Testis (tissue), 2 donors: ENCODE measurements around the gene ZNF367.

Experiments
- POLR2A ChIP-seq: fragments of 450-650 bp; IDR thresholded peaks from one replicate; pipeline ENCODE4 v1.6.1; 2017; ENCODE audit warnings: antibody characterized with exemption, mild to moderate bottlenecking, moderate library complexity
- TF ChIP-seq, protein P1 (sequence below), 3 experiments: fragments of 450-650 bp in 2 of 3; fragments of 200-600 bp in 1 of 3; sonication (generic) in 1 of 3; IDR thresholded peaks; one replicate each; pipeline ENCODE4 v1.5.1; 2016 to 2019; ENCODE audit warnings: antibody characterized with exemption in 3 of 3, mild to moderate bottlenecking in 2 of 3, moderate library complexity in 1 of 3

GRCh38 chr9:96398582-96399324 is 19.4 kb downstream of the ZNF367 start:
- TF ChIP-seq, protein P1, sequence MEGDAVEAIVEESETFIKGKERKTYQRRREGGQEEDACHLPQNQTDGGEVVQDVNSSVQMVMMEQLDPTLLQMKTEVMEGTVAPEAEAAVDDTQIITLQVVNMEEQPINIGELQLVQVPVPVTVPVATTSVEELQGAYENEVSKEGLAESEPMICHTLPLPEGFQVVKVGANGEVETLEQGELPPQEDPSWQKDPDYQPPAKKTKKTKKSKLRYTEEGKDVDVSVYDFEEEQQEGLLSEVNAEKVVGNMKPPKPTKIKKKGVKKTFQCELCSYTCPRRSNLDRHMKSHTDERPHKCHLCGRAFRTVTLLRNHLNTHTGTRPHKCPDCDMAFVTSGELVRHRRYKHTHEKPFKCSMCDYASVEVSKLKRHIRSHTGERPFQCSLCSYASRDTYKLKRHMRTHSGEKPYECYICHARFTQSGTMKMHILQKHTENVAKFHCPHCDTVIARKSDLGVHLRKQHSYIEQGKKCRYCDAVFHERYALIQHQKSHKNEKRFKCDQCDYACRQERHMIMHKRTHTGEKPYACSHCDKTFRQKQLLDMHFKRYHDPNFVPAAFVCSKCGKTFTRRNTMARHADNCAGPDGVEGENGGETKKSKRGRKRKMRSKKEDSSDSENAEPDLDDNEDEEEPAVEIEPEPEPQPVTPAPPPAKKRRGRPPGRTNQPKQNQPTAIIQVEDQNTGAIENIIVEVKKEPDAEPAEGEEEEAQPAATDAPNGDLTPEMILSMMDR (IDR thresholded peaks at IDR 0.05), result no peak
- no peak for TF ChIP-seq POLR2A
